GM13976 (cell line): ENCODE data around the gene SLC2A9.

ENCODE experiments used
- DNase-seq: peaks from one replicate; pipeline ENCODE4 v3.0.0; 2012; ENCODE audit warnings: low spot score
- CTCF ChIP-seq: IDR thresholded peaks from 2 replicates; pipeline ENCODE4 v1.5.1; 2012; ENCODE audit warnings: borderline replicate concordance, mild to moderate bottlenecking; ENCODE audit not compliant: insufficient read depth; ENCODE audit errors: extremely low read depth, missing control alignments, control extremely low read depth
- in situ Hi-C: fragments of 300-500 bp; cut with MboI; formaldehyde crosslinking; loops from one replicate; pipeline ENCODE4 v1.12.0; 2022; ENCODE audit warnings: low sequenced_read_pairs, mixed read lengths, inconsistent platforms; ENCODE audit not compliant: unreplicated experiment

SLC2A9 gene

GRCh38 chr4:9971711-9972110 is 49.6 kb downstream of the SLC2A9 start:
- TF ChIP-seq CTCF = no peak
- in situ Hi-C loops = no loop called here
- DNase-seq = no peak

GRCh38 chr4:9970399-9971011 is 50.8 kb downstream of the SLC2A9 start:
- DNase-seq = no peak
- no peak for TF ChIP-seq CTCF
- in situ Hi-C loops = no loop called here

GRCh38 chr4:9969526-9970398 is 51.5 kb downstream of the SLC2A9 start:
- no peak for TF ChIP-seq CTCF
- DNase-seq = no peak
- in situ Hi-C loops = no loop called here

- DNase-seq = no peak
- in situ Hi-C loops = no loop called here
- no peak for TF ChIP-seq CTCF
Measured at GRCh38 chr4:9968472-9968871, 52.8 kb downstream of the SLC2A9 start.

GRCh38 chr4:9964879-9965278 is 56.4 kb downstream of the SLC2A9 start:
- in situ Hi-C loops = no loop called here
- no peak for TF ChIP-seq CTCF
- DNase-seq = no peak

GRCh38 chr4:9963328-9963727 is 58.0 kb downstream of the SLC2A9 start:
- in situ Hi-C loops = no loop called here
- TF ChIP-seq CTCF = no peak

More at GRCh38 chr4:9963328-9963727, 58.0 kb downstream of the SLC2A9 start:
- DNase-seq = no peak
